SU-DHL-6 (cell line): Measurements from ENCODE around the gene ESRP2.

Experiments used
- H2AFZ ChIP-seq: fragments of 200-600 bp; sonication (generic); 2 replicates; pipeline ENCODE4 v1.6.1; 2014; ENCODE audit warnings: low read depth, mild to moderate bottlenecking, moderate library complexity, mixed read lengths, antibody characterized with exemption, low read length; ENCODE audit not compliant: severe bottlenecking
- H3F3A ChIP-seq: fragments of 200-600 bp; shearing (Covaris generic); 2 replicates; pipeline ENCODE4 v1.6.0; 2016; ENCODE audit warnings: antibody characterized with exemption, mild to moderate bottlenecking; ENCODE audit not compliant: insufficient read depth
- H3K27ac ChIP-seq: fragments of 200-600 bp; sonication (generic); 2 replicates; pipeline ENCODE4 v1.5.1; 2016; ENCODE audit warnings: low read depth, mild to moderate bottlenecking, low read length, moderate library complexity, mixed read lengths
- H3K27me3 ChIP-seq: fragments of 200-600 bp; sonication (generic), shearing (Covaris generic); 2 replicates; pipeline ENCODE4 v1.6.0; 2014; ENCODE audit warnings: mild to moderate bottlenecking, low read length
- H3K36me3 ChIP-seq: fragments of 200-600 bp; sonication (generic); 2 replicates; pipeline ENCODE4 v1.6.1; 2014; ENCODE audit warnings: mild to moderate bottlenecking, low read length, mixed read lengths
- H3K4me2 ChIP-seq: fragments of 300-600, 200-600 bp; shearing (Covaris generic), sonication (generic); 2 replicates; pipeline ENCODE4 v1.6.0; 2014; ENCODE audit warnings: low read length, low read depth, mild to moderate bottlenecking; ENCODE audit not compliant: poor library complexity, severe bottlenecking
- H3K4me3 ChIP-seq: fragments of 200-600 bp; sonication (generic); 2 replicates; pipeline ENCODE4 v1.5.1; 2014; ENCODE audit warnings: antibody characterized with exemption, low read length, mild to moderate bottlenecking, mixed read lengths; ENCODE audit not compliant: insufficient read depth, poor library complexity, severe bottlenecking
- H3K79me2 ChIP-seq: fragments of 200-600 bp; sonication (generic); 2 replicates; pipeline ENCODE4 v1.6.1; 2014; ENCODE audit warnings: mild to moderate bottlenecking, low read length, moderate library complexity; ENCODE audit not compliant: insufficient read depth
- H3K9ac ChIP-seq: fragments of 200-600 bp; sonication (generic); 2 replicates; pipeline ENCODE4 v1.7.0; 2014; ENCODE audit warnings: mild to moderate bottlenecking, low read length
- H3K9me2 ChIP-seq: fragments of 200-600 bp; sonication (generic); replicated peaks from 2 replicates; pipeline ENCODE4 v1.6.1; 2014; ENCODE audit warnings: low read length; ENCODE audit not compliant: insufficient read depth
- H3K9me3 ChIP-seq: fragments of 200-600 bp; sonication (generic); 2 replicates; pipeline ENCODE4 v1.6.1; 2014; ENCODE audit warnings: low read length, mixed read lengths; ENCODE audit not compliant: insufficient read depth
- H4K20me1 ChIP-seq: fragments of 200-600 bp; sonication (generic); 2 replicates; pipeline ENCODE4 v1.6.1; 2014; ENCODE audit warnings: low read depth, mild to moderate bottlenecking, antibody characterized with exemption, low read length, moderate library complexity, mixed read lengths
- CTCF ChIP-seq: fragments of 200-600 bp; sonication (generic); IDR thresholded peaks from one replicate; pipeline ENCODE4 v1.5.1; 2017; ENCODE audit warnings: antibody characterized with exemption, mild to moderate bottlenecking, low read length, moderate library complexity; ENCODE audit not compliant: insufficient read depth, poor library complexity, severe bottlenecking
- EZH2phosphoT487 ChIP-seq: fragments of 200-600 bp; sonication (generic), shearing (Covaris generic); conservative IDR thresholded peaks from 2 replicates; pipeline ENCODE4 v1.6.1; 2018; ENCODE audit warnings: mild to moderate bottlenecking, antibody characterized with exemption, low read length, moderate library complexity, mixed read lengths

Gene ESRP2

GRCh38 chr16:68252383-68252782 is 16.5 kb upstream of the ESRP2 start:
- no peaks in the 10 kb centered on the region for H3K27me3 ChIP-seq
- H3K27ac ChIP-seq = peak overlapping the region; percentile 97
- H3K9me2 ChIP-seq = no peaks in the 10 kb centered on the region
- TF ChIP-seq CTCF = no peak
- no peak for TF ChIP-seq EZH2phosphoT487
- no peak overlapping the region for H2AFZ ChIP-seq
- H4K20me1 ChIP-seq = no peaks in the 10 kb centered on the region
- H3F3A ChIP-seq = peaks cover 23% of the 10 kb centered on the region
- H3K36me3 ChIP-seq = no peaks in the 10 kb centered on the region
- H3K9me3 ChIP-seq = no peaks in the 10 kb centered on the region
- no peaks in the 10 kb centered on the region for H3K79me2 ChIP-seq
- peak overlapping the region; percentile 43 for H3K9ac ChIP-seq
- peak overlapping the region; percentile 57 for H3K4me2 ChIP-seq
- no peak overlapping the region for H3K4me3 ChIP-seq

- Histone ChIP-seq H3K27ac (peak overlapping the region; percentile 97), H3K79me2 (peaks cover 2% of the 10 kb centered on the region; the same call in 1 of the 2 replicates), H3K27me3 (no peaks in the 10 kb centered on the region), H3K4me3 (no peak overlapping the region), H3K4me2 (peak overlapping the region; percentile 57), H3K9me2 (no peaks in the 10 kb centered on the region), H3K9me3 (no peaks in the 10 kb centered on the region), H3F3A (peaks cover 22% of the 10 kb centered on the region), H4K20me1 (no peaks in the 10 kb centered on the region), H3K36me3 (no peaks in the 10 kb centered on the region), H3K9ac (peak overlapping the region; percentile 43), H2AFZ (no peak overlapping the region)
- TF ChIP-seq CTCF (no peak), EZH2phosphoT487 (no peak)
Measured at GRCh38 chr16:68251832-68252231, 15.9 kb upstream of the ESRP2 start.

- H3F3A ChIP-seq = peaks cover 22% of the 10 kb centered on the region
- H2AFZ ChIP-seq = no peak overlapping the region
- no peaks in the 10 kb centered on the region for H4K20me1 ChIP-seq
- peaks cover 11% of the 10 kb centered on the region; the same call in 1 of the 2 replicates for H3K79me2 ChIP-seq
- H3K27me3 ChIP-seq = no peaks in the 10 kb centered on the region
- peak overlapping the region; percentile 57 for H3K4me2 ChIP-seq
- no peaks in the 10 kb centered on the region for H3K9me3 ChIP-seq
- TF ChIP-seq CTCF (no peak), EZH2phosphoT487 (no peak)
- H3K9me2 ChIP-seq = no peaks in the 10 kb centered on the region
- H3K27ac ChIP-seq = peak overlapping the region; percentile 97
- no peak overlapping the region for H3K4me3 ChIP-seq
- peak overlapping the region; percentile 28 for H3K9ac ChIP-seq
- no peaks in the 10 kb centered on the region for H3K36me3 ChIP-seq
Measured at GRCh38 chr16:68250951-68251350, 15.0 kb upstream of the ESRP2 start.

GRCh38 chr16:68249371-68249770 is 13.4 kb upstream of the ESRP2 start:
- Histone ChIP-seq H3K9me3 (no peaks in the 10 kb centered on the region), H3K9ac (no peak overlapping the region), H3K4me3 (no peak overlapping the region), H4K20me1 (no peaks in the 10 kb centered on the region), H3K79me2 (peaks cover 18% of the 10 kb centered on the region; the same call in 1 of the 2 replicates), H3K36me3 (no peaks in the 10 kb centered on the region), H2AFZ (no peak overlapping the region), H3K4me2 (no peak overlapping the region), H3K9me2 (no peaks in the 10 kb centered on the region), H3K27ac (no peak overlapping the region), H3F3A (peaks cover 22% of the 10 kb centered on the region), H3K27me3 (no peaks in the 10 kb centered on the region)
- TF ChIP-seq CTCF = no peak
- TF ChIP-seq EZH2phosphoT487 = no peak
